ENCODE measurements around the gene SDHC.

The SDHC gene

GRCh38 chr1:161342177-161342576, 28.0 kb downstream of the SDHC start:
- TF ChIP-seq CTCF (conservative IDR thresholded peaks at IDR 0.05) (no peak), ZFX (IDR thresholded peaks at IDR 0.05) (no peak)
- no peak overlapping the region for H3K27ac ChIP-seq

GRCh38 chr1:161342821-161343220, 28.6 kb downstream of the SDHC start:
- TF ChIP-seq ZFX (IDR thresholded peaks at IDR 0.05) (no peak), CTCF (conservative IDR thresholded peaks at IDR 0.05) (no peak)
- H3K27ac ChIP-seq, result no peak overlapping the region

GRCh38 chr1:161350671-161351070, 36.5 kb downstream of the SDHC start:
- TF ChIP-seq CTCF (conservative IDR thresholded peaks at IDR 0.05) (no peak), ZFX (IDR thresholded peaks at IDR 0.05) (no peak)

GRCh38 chr1:161351482-161351881, 37.3 kb downstream of the SDHC start:
- TF ChIP-seq ZFX (IDR thresholded peaks at IDR 0.05) (no peak), CTCF (conservative IDR thresholded peaks at IDR 0.05) (no peak)
- H3K27ac ChIP-seq, result no peak overlapping the region

More at GRCh38 chr1:161350671-161351070, 36.5 kb downstream of the SDHC start:
- no peak overlapping the region for H3K27ac ChIP-seq

- TF ChIP-seq CTCF (conservative IDR thresholded peaks at IDR 0.05), result no peak
- TF ChIP-seq ZFX (IDR thresholded peaks at IDR 0.05), result no peak
- no peak overlapping the region for H3K27ac ChIP-seq
Measured at GRCh38 chr1:161357073-161357472, 42.9 kb downstream of the SDHC start.

- TF ChIP-seq ZFX (IDR thresholded peaks at IDR 0.05), result no peak
- no peak for TF ChIP-seq CTCF (conservative IDR thresholded peaks at IDR 0.05)
- H3K27ac ChIP-seq, result no peak overlapping the region
Measured at GRCh38 chr1:161359291-161359690, 45.1 kb downstream of the SDHC start.

GRCh38 chr1:161364332-161364731, 50.2 kb downstream of the SDHC start:
- no peak overlapping the region for H3K27ac ChIP-seq
- TF ChIP-seq CTCF (conservative IDR thresholded peaks at IDR 0.05) (no peak), ZFX (IDR thresholded peaks at IDR 0.05) (no peak)

Measured in C4-2B (cell line).